ENCODE measurements around the gene MYH4. TPM values are rescaled to one million over a fixed set of nuclear protein-coding genes. Genes with fewer than 3 reads are reported as not detected.

The MYH4 gene
- total RNA-seq, result not detected

- H3K9me3 ChIP-seq, result no peaks in the 10 kb centered on the region
- ATAC-seq (ENCODE audit: insufficient number of reproducible peaks, low FRiP score, low read depth) (no peak), DNase-seq (ENCODE audit: low spot score) (no peak)
- no peaks in the 10 kb centered on the region for H3K36me3 ChIP-seq
- no peak within 1 kb of the TSS for H3K27ac ChIP-seq
- no peak within 1 kb of the TSS for H3K4me3 ChIP-seq
- H3K4me1 ChIP-seq (ENCODE audit: control insufficient read depth in 1 of 2, low read depth in 2 of 2), result no peaks in the 10 kb centered on the region
- no peak for TF ChIP-seq CTCF (IDR thresholded peaks at IDR 0.05)
- H3K27me3 ChIP-seq (replicated peaks; ENCODE audit: insufficient read depth), result no peaks in the 10 kb centered on the region
Observed at GRCh38 chr17:10469459-10469858, at the start of gene MYH4. Gene MYH4, minus strand, starts transcription at chr17:10469559. Its CDS starts 2,814 bp downstream, at chr17:10466745.

- Histone ChIP-seq H3K4me1 (ENCODE audit: control insufficient read depth in 1 of 2, low read depth in 2 of 2) (no peaks in the 10 kb centered on the region), H3K27ac (no peak within 1 kb of the TSS), H3K36me3 (no peaks in the 10 kb centered on the region), H3K4me3 (no peak within 1 kb of the TSS), H3K9me3 (no peaks in the 10 kb centered on the region), H3K27me3 (replicated peaks; ENCODE audit: insufficient read depth) (no peaks in the 10 kb centered on the region)
- no peak for TF ChIP-seq CTCF (IDR thresholded peaks at IDR 0.05)
- DNase-seq (ENCODE audit: low spot score) (no peak), ATAC-seq (ENCODE audit: insufficient number of reproducible peaks, low FRiP score, low read depth) (no peak)
Observed at GRCh38 chr17:10518271-10519037, 49.1 kb upstream of the MYH4 start, which contains the start of gene MYH1. Gene MYH1, minus strand, starts transcription at chr17:10518542. Its CDS starts 1,900 bp downstream, at chr17:10516642.

- DNase-seq (ENCODE audit: low spot score) (no peak), ATAC-seq (ENCODE audit: insufficient number of reproducible peaks, low FRiP score, low read depth) (no peak)
- Histone ChIP-seq H3K27ac (no peak overlapping the region), H3K27me3 (replicated peaks; ENCODE audit: insufficient read depth) (no peaks in the 10 kb centered on the region), H3K4me3 (no peak overlapping the region), H3K9me3 (no peaks in the 10 kb centered on the region), H3K36me3 (no peaks in the 10 kb centered on the region), H3K4me1 (ENCODE audit: control insufficient read depth in 1 of 2, low read depth in 2 of 2) (no peaks in the 10 kb centered on the region)
- no peak for TF ChIP-seq CTCF (IDR thresholded peaks at IDR 0.05)
Observed at GRCh38 chr17:10516638-10517037, 47.3 kb upstream of the MYH4 start.

GRCh38 chr17:10516065-10516464, 46.7 kb upstream of the MYH4 start:
- no peaks in the 10 kb centered on the region for H3K27me3 ChIP-seq (replicated peaks; ENCODE audit: insufficient read depth)
- DNase-seq (ENCODE audit: low spot score) (no peak), ATAC-seq (ENCODE audit: insufficient number of reproducible peaks, low FRiP score, low read depth) (no peak)
- no peaks in the 10 kb centered on the region for H3K9me3 ChIP-seq
- no peaks in the 10 kb centered on the region for H3K36me3 ChIP-seq
- no peak for TF ChIP-seq CTCF (IDR thresholded peaks at IDR 0.05)
- H3K4me1 ChIP-seq (ENCODE audit: control insufficient read depth in 1 of 2, low read depth in 2 of 2), result no peaks in the 10 kb centered on the region
- H3K27ac ChIP-seq, result no peak overlapping the region
- H3K4me3 ChIP-seq, result no peak overlapping the region

GRCh38 chr17:10513299-10514067, 44.1 kb upstream of the MYH4 start:
- H3K9me3 ChIP-seq, result no peaks in the 10 kb centered on the region
- DNase-seq (ENCODE audit: low spot score) (no peak), ATAC-seq (ENCODE audit: insufficient number of reproducible peaks, low FRiP score, low read depth) (no peak)
- H3K27me3 ChIP-seq (replicated peaks; ENCODE audit: insufficient read depth), result no peaks in the 10 kb centered on the region
- H3K27ac ChIP-seq, result no peak overlapping the region
- no peaks in the 10 kb centered on the region for H3K36me3 ChIP-seq
- TF ChIP-seq CTCF (IDR thresholded peaks at IDR 0.05), result no peak
- H3K4me3 ChIP-seq, result no peak overlapping the region
- no peaks in the 10 kb centered on the region for H3K4me1 ChIP-seq (ENCODE audit: control insufficient read depth in 1 of 2, low read depth in 2 of 2)

Measured in thoracic aorta (tissue), 2 donors.